Measurements from ENCODE around the gene ZDHHC9. TPM values are rescaled to one million over a fixed set of nuclear protein-coding genes. Genes with fewer than 3 reads are reported as not detected.

The ZDHHC9 gene
- total and polyA plus RNA-seq, 2 donors (not counting 1 experiment from before 2014, with no cell fraction given) = 1.3 to 6.1 TPM

DNA sequence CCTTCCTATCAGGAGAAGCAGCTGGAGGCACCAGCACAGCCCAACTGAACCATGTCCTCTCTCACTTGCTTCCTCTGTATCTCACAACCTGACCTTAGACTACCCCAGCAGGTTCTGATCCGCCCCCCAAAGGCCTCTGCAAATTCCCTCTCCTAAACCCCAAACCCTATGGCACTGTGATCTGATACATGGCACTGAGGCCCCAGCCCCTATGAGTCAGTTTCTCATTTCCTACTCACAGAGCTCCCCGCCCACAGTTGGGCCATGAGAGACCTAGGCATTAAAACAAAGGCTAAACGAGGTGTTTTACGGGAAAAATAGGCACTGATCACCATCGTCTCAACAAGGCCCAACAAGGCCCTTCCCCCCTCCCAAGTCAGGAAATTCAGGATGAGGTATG, 44.8 kb downstream of the ZDHHC9 start:
- H3K27ac ChIP-seq (ENCODE audit: low read length in 2 of 2) = peak overlapping the region in 1 of 2 donors; percentile 21
- Mint-ChIP-seq H3K27ac (peak overlapping the region; percentile 42), H3K9me3 (ENCODE audit: insufficient read depth) (no peaks in the 10 kb centered on the region), H3K4me3 (no peak overlapping the region), H3K27me3 (no peaks in the 10 kb centered on the region), H3K4me1 (no peaks in the 10 kb centered on the region)
- no peaks in the 10 kb centered on the region for H3K79me2 ChIP-seq (ENCODE audit: control insufficient read depth, insufficient read depth, low read length)
- CTCF ChIA-PET = interaction anchor here (0.8 kb wide), 2 partner anchors 12 to 73 kb away, joined by 4 read pairs; no protein-coding TSS in a partner anchor
- H4K20me1 ChIP-seq (ENCODE audit: control insufficient read depth, insufficient read depth, low read length, poor library complexity, severe bottlenecking) = peaks cover 20% of the 10 kb centered on the region
- intact Hi-C loops (cut with micrococcal nuclease) = no loop called here
- H3K4me3 ChIP-seq (ENCODE audit: control extremely low read depth in 1 of 5, extremely low read depth in 1 of 5, insufficient read depth in 1 of 5, low read depth in 2 of 5, low read length in 4 of 5) = no peak overlapping the region
- ATAC-seq (ENCODE audit: low read depth) (peak; percentile 19), DNase-seq (no peak)
- peaks cover 2 to 39% of the 10 kb centered on the region in 2 experiments for H3K36me3 ChIP-seq (replicated peaks in 1 of 2; ENCODE audit: control extremely low read depth in 1 of 2, control insufficient read depth in 1 of 2, extremely low read depth in 1 of 2, insufficient read depth in 2 of 2, low read length in 1 of 2)
- WGBS (ENCODE audit: insufficient coverage) = no CpG with 5 or more reads among the region's 5 CpGs
- no peaks in the 10 kb centered on the region for H3K9me3 ChIP-seq (ENCODE audit: control extremely low read depth in 1 of 3, control insufficient read depth in 2 of 3, insufficient read depth in 1 of 3, low read length in 2 of 3)
- H3K4me2 ChIP-seq (replicated peaks; ENCODE audit: low read depth, low read length, poor library complexity, severe bottlenecking) = no peak overlapping the region
- no peak overlapping the region for H3K9ac ChIP-seq (ENCODE audit: low read length)
- TF ChIP-seq EZH2 (IDR thresholded peaks at IDR 0.05; ENCODE audit: borderline replicate concordance, insufficient read depth, low read depth, low read length, poor library complexity, severe bottlenecking) (no peak), CTCF (IDR thresholded peaks at IDR 0.05) (no peak)
- H3K4me1 ChIP-seq (ENCODE audit: control insufficient read depth in 2 of 2, insufficient read depth in 2 of 2, low read length in 2 of 2) = no peaks in the 10 kb centered on the region
- no peaks in the 10 kb centered on the region for H3K27me3 ChIP-seq (replicated peaks in 1 of 4; ENCODE audit: control extremely low read depth in 1 of 4, control insufficient read depth in 3 of 4, insufficient read depth in 4 of 4, low read length in 3 of 4)
- H2AFZ ChIP-seq (ENCODE audit: insufficient read depth, low read depth, low read length, poor library complexity, severe bottlenecking) = no peak overlapping the region
- POLR2A ChIA-PET = interaction anchor here (0.6 to 1.7 kb wide), 3 partner anchors 21 to 121 kb away, joined by 3 to 7 read pairs (median 4); no protein-coding TSS in a partner anchor

- no peak overlapping the region for H3K9ac ChIP-seq (ENCODE audit: low read length)
- peak; percentile 2 for DNase-seq
- no peak overlapping the region for H3K4me3 ChIP-seq (ENCODE audit: control extremely low read depth in 1 of 5, extremely low read depth in 1 of 5, insufficient read depth in 1 of 5, low read depth in 2 of 5, low read length in 4 of 5)
- H2AFZ ChIP-seq (ENCODE audit: insufficient read depth, low read depth, low read length, poor library complexity, severe bottlenecking) = no peak overlapping the region
- H3K27me3 ChIP-seq (replicated peaks in 1 of 4; ENCODE audit: control extremely low read depth in 1 of 4, control insufficient read depth in 3 of 4, insufficient read depth in 4 of 4, low read length in 3 of 4) = no peaks in the 10 kb centered on the region
- H3K27ac ChIP-seq (ENCODE audit: low read length in 2 of 2) = peak overlapping the region in 1 of 2 donors; percentile 21
- H3K27ac Mint-ChIP-seq = peak overlapping the region; percentile 26
- peaks cover 25% of the 10 kb centered on the region for H4K20me1 ChIP-seq (ENCODE audit: control insufficient read depth, insufficient read depth, low read length, poor library complexity, severe bottlenecking)
- H3K4me1 Mint-ChIP-seq = no peaks in the 10 kb centered on the region
- no peaks in the 10 kb centered on the region for H3K79me2 ChIP-seq (ENCODE audit: control insufficient read depth, insufficient read depth, low read length)
- no peak for ATAC-seq (ENCODE audit: low read depth)
- ChIA-PET CTCF (interaction anchor here (0.8 kb wide), 2 partner anchors 11 to 72 kb away, joined by 4 read pairs; no protein-coding TSS in a partner anchor), POLR2A (interaction anchor here (1.3 to 1.7 kb wide), 2 partner anchors 20 to 121 kb away, joined by 3 to 4 read pairs; no protein-coding TSS in a partner anchor)
- H3K4me2 ChIP-seq (replicated peaks; ENCODE audit: low read depth, low read length, poor library complexity, severe bottlenecking) = no peak overlapping the region
- no peak overlapping the region for H3K4me3 Mint-ChIP-seq
- no peaks in the 10 kb centered on the region for H3K27me3 Mint-ChIP-seq
- peaks cover 2 to 44% of the 10 kb centered on the region in 2 experiments for H3K36me3 ChIP-seq (replicated peaks in 1 of 2; ENCODE audit: control extremely low read depth in 1 of 2, control insufficient read depth in 1 of 2, extremely low read depth in 1 of 2, insufficient read depth in 2 of 2, low read length in 1 of 2)
- H3K9me3 ChIP-seq (ENCODE audit: control extremely low read depth in 1 of 3, control insufficient read depth in 2 of 3, insufficient read depth in 1 of 3, low read length in 2 of 3) = no peaks in the 10 kb centered on the region
- intact Hi-C loops (cut with micrococcal nuclease) = no loop called here
- H3K9me3 Mint-ChIP-seq (ENCODE audit: insufficient read depth) = no peaks in the 10 kb centered on the region
- 100% methylated on average over 1 of the region's 3 CpGs for WGBS (ENCODE audit: insufficient coverage)
- TF ChIP-seq CTCF (IDR thresholded peaks at IDR 0.05) = no peak
- H3K4me1 ChIP-seq (ENCODE audit: control insufficient read depth in 2 of 2, insufficient read depth in 2 of 2, low read length in 2 of 2) = no peaks in the 10 kb centered on the region
Observed at GRCh38 chrX:129798456-129798855, 45.2 kb downstream of the ZDHHC9 start.
